GM19238 (cell line): Measurements from ENCODE around the gene RNF11.

Experiments used
- DNase-seq: peaks from one replicate; pipeline ENCODE4 v3.0.0; 2011; ENCODE audit warnings: low spot score; ENCODE audit not compliant: insufficient read length

RNF11 gene

DNA sequence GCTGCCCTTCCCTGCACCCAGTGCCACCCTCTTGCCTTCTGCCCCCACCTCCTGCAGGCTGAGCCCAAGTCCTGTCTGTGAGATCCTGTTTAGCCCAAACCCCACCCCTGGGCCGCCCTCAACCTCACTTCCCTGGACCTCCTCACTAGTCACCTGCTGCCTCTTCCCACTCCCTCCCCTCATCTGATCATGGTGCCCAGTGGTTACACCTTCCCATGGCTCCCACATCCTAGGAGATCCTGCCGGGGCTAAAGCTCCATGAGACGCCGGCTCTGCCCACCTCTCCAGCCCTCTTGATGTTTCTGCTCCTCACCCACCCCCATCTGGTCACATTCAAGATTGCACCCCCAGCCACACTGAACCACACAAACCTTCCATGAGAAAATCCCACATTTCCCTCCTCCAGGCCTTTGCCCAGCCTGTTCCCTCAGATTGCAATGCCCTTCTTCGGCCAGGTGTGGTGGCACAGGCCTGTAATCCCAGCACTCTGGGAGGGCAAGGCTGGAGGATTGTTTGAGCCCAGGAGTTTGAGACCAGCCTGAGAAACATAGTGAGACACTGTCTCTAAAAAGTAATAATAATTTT is 77.3 kb downstream of the RNF11 start:
- DNase-seq, result no peak

DNA sequence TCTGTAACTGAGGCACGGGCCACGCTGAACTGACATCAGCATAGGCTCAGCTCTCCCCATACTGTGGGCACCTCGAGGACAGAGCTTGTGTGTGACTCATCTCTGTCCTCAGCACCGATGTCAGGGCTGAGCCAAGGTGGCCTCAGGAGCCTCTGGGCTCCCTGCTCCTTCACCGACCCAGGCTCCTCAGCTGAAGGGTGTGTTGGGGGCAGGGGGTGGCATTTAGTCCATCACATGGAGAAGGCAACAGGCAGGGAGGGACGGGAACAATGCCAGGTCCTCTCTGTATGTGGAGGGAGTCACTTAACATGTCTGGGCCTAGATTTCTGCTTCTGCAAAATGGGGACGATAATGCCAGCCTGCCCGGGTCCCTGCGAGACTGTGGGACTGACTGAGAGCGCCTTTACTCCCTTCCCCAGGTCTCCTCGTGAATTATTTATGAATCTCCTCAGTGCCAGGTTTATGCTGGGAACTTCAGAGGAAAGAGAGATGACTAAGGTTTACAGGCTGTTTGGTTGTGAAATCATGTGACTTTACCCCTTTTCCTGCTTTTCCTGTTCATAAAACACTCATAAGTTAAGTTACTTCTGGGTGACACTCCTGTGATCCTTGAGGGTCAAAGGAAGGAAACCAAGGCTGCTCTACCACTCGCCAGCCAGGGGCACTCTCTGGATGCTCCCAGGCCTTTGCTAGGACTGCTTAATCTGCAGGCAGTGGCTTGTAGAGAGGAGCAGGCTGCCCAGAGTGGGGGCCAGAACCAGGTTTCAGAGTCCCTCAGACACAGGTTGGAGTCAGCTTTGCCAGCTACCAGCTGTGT is 78.1 kb downstream of the RNF11 start:
- no peak for DNase-seq

DNA sequence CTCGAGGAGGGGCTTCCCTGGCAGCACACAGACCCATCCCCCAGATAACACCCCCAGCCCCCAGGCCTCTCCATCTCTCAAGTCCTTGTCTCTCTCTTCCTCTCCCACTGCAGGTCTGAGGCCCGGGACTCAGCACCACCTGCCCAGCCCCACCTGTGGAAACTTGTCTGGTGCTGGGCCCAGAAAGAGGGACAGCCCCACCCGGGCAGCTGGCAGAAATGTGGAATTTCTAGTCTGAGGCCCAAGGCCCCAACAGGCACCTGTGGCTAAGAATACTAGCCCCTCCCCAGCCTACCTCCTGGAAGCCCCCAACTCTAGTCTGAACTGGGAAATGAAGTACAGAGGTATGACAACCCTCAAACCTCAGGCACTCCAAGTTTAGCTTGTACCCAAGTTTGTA is 78.9 kb downstream of the RNF11 start:
- no peak for DNase-seq

DNA sequence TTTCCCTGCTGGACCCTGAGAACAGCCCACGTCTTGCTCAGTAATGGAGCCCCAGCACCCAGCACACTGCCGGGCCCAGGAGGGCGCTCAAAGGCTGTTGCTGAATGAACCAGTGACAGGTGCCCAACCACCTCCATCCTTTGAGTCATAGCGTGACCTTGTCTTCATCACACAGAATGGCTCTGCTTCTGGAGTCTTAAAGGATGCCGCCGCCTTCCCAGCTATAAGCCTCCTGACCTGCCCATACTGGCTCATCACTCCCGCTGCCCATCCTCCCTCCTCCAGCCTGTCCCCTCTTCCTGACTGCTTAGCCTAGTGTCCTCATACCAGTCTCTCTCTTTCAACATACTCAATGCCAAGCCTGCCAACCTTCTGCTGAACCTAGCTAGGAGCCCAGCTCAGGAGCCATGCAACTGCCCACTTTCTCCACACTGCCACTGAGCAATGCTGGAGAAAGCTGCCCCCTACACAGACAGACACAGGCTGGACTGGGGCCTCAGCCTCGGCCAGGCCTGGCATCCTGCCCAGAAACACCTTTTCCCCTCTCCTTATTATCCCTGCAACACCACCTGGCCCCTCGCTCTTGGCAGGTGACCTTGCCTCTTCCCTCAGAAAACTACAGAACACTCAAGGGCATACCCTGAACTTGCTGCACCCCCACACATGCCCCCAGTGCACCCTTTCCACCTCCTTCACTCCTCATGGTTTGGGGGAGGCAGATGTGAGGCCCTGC is 80.2 kb downstream of the RNF11 start:
- no peak for DNase-seq

DNA sequence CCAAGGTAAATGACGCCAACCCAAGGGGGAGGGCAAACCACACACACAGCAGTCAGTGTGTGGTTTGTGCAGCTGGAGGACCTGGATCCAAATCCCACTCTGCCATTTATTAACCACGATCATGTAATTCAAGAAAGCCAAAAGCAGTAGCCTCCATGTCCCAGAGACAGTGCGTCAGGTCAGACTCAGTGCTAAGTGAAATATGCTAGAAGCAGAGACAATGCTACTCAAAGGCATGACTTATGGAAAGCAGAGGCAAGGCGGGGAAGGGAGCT is 80.7 kb downstream of the RNF11 start:
- no peak for DNase-seq

DNA sequence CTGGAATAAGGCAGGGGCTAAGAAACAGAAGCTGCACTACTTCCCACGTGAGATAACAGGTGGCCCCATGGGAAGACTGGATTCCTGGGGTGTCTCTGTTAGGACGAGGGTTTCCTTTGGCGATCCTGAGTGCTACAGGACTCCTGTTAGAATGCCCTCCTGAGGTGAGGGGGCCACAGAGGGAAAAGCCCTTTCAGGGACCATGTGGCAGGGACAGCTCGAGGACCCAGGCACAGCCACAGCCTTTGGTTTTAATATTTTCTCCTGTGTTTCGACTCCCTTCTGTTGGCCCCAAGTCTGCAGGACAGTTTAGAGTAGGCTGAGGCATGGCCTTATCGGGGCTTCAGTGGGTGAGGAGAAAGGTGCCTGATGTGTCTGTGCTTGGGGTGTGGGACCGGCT is 81.7 kb downstream of the RNF11 start:
- DNase-seq, result no peak

DNA sequence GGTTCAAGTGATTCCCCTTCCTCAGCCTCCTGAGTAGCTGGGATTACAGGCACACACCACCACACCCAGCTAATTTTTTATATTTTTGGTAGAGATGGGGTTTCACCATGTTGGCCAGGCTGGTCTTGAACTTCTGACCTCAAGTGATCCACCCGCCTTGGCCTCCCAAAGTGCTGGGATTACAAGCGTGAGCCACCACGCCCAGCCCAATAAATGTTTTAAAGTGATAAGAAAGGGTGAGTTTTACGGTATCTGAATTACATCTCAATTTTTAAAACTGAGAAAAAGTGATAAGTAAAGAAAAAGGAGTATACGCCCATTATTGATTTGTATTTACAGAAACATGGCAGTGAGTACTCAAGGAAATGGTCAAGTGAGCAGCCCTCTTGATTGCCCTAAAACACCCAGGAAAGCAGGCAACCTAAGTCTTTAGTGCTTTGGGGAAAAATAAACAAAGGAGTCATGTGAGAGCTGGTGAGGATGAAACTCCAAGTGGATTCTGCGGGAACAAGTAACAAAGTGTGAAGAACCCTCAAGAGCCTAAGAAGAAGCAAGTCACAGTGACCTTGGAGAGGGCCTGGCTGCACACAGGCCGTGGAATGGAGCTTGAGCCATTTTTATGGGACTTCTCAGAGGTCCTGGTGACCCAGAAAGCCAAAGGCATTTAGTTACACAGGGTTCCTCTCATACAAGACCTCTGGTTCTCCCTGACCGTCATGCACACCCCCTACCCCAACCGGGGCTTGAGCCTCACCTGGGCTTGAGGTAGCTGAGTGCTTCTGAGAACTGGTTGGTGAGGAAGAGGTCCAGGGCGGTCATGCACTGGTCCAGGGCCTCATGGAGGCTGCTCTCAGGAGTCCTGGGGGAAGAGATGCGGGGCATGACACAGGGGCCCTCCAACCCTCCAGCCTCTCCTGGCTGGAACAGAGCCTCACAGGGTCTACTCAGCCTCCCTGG is 85.2 kb downstream of the RNF11 start:
- DNase-seq, result no peak

DNA sequence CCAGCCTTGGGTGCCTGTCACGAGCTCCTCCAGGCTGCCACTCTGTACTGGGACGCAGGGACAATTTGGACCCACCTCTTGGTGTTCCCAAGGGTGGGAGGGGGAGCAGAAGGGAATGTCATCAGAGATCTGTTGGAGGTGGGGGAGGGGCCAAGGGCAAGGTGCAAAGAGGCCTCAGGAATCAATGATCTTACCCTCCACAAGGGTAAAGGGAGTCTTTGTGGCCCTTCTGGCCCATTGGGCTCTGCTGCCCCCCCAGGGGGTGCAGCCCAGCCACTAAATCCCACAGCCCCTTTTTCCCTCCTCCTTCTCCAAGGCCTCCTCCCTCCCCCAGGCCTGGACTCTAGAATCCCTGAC is 85.8 kb downstream of the RNF11 start:
- DNase-seq, result no peak

DNA sequence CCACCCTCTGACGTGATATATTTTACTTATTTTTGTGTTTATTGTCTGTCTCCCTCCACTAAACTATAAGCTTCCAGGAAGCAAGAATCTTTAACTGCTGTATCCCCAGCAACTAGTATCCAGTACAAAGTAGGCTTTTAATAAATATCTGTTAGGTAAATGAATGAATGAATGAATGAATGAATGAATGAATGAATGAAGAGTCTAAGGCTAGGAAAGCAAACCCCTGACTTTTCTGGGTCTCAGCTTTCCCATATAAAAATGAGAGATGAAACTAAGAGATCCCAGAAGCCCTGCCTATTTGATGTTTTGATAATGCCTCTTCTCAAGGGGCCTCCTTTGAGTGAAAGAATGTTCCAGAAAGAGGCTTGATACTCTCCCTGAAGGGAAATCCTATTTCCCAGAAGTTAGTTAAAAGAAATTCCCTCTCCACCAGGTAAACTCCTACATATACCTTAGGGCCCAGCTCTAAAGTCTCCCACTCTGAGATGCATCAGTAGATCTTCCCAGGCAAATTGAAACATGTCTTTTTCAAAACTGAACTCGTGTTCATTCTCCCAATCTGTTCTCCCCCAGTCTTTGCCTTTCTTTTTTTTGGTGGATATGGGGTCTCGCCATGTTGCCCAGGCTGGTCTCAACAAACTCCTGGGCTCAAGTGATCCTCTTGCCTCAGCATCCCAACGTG is 86.5 kb downstream of the RNF11 start:
- DNase-seq, result no peak
